Loucy (cell line): ENCODE measurements around the gene B3GALT5.

Experiments
- H2AFZ ChIP-seq: fragments of 200-600 bp; sonication (generic); 2 replicates; pipeline ENCODE4 v1.6.0; 2016; ENCODE audit warnings: antibody characterized with exemption, mild to moderate bottlenecking, low read length, moderate library complexity
- H3F3A ChIP-seq: fragments of 200-600 bp; 2 replicates; pipeline ENCODE4 v1.6.0; 2016; ENCODE audit warnings: antibody characterized with exemption, low read depth, mild to moderate bottlenecking
- H3K27me3 ChIP-seq: fragments of 200-600 bp; sonication (generic); 2 replicates; pipeline ENCODE4 v1.6.1; 2014; ENCODE audit warnings: low read length, mild to moderate bottlenecking; ENCODE audit not compliant: insufficient read depth, poor library complexity, severe bottlenecking
- H3K36me3 ChIP-seq: fragments of 200-600 bp; sonication (generic); 2 replicates; pipeline ENCODE4 v1.6.1; 2016; ENCODE audit warnings: low read length; ENCODE audit not compliant: insufficient read depth
- H3K4me1 ChIP-seq: fragments of 200-600 bp; sonication (generic); 2 replicates; pipeline ENCODE4 v1.5.1; 2014; ENCODE audit warnings: low read length, mild to moderate bottlenecking; ENCODE audit not compliant: insufficient read depth, poor library complexity, severe bottlenecking
- H3K4me2 ChIP-seq: fragments of 200-600 bp; sonication (generic); 2 replicates; pipeline ENCODE4 v1.6.0; 2014; ENCODE audit warnings: antibody characterized with exemption, low read length, low read depth, mild to moderate bottlenecking; ENCODE audit not compliant: poor library complexity, severe bottlenecking
- H3K4me3 ChIP-seq: fragments of 200-600 bp; sonication (generic); 2 replicates; pipeline ENCODE4 v1.5.1; 2014; ENCODE audit warnings: low read length, mild to moderate bottlenecking, mixed read lengths; ENCODE audit not compliant: poor library complexity, severe bottlenecking
- H3K79me2 ChIP-seq: fragments of 200-600 bp; sonication (generic); 2 replicates; pipeline ENCODE4 v1.6.1; 2014; ENCODE audit warnings: low read length; ENCODE audit not compliant: insufficient read depth
- H3K9ac ChIP-seq: fragments of 200-600 bp; sonication (generic); 2 replicates; pipeline ENCODE4 v1.6.0; 2014; ENCODE audit warnings: mild to moderate bottlenecking, low read depth, low read length, moderate library complexity; ENCODE audit not compliant: poor library complexity, severe bottlenecking
- H3K9me2 ChIP-seq: fragments of 200-600 bp; sonication (generic); replicated peaks from 2 replicates; pipeline ENCODE4 v1.6.1; 2016; ENCODE audit warnings: low read depth, low read length, mixed read lengths
- H3K9me3 ChIP-seq: fragments of 200-600 bp; sonication (generic); 2 replicates; pipeline ENCODE4 v1.6.1; 2014; ENCODE audit warnings: mild to moderate bottlenecking, antibody characterized with exemption, low read length, low read depth; ENCODE audit not compliant: insufficient read depth
- H4K20me1 ChIP-seq: fragments of 200-600 bp; sonication (generic); 2 replicates; pipeline ENCODE4 v1.6.0; 2014; ENCODE audit warnings: antibody characterized with exemption, low read length, mild to moderate bottlenecking; ENCODE audit not compliant: insufficient read depth, poor library complexity, severe bottlenecking
- CTCF ChIP-seq: fragments of 200-600 bp; sonication (generic); conservative IDR thresholded peaks from 2 replicates; pipeline ENCODE4 v1.5.1; 2014; ENCODE audit warnings: mild to moderate bottlenecking, antibody characterized with exemption, low read length
- EZH2phosphoT487 ChIP-seq: fragments of 200-600 bp; IDR thresholded peaks from 2 replicates; pipeline ENCODE4 v1.6.1; 2018; ENCODE audit warnings: antibody characterized with exemption, mild to moderate bottlenecking, moderate library complexity, borderline replicate concordance

The B3GALT5 gene

GRCh38 chr21:39700318-39700717, 87.6 kb downstream of the B3GALT5 start:
- H3K36me3 ChIP-seq = no peaks in the 10 kb centered on the region
- H3K79me2 ChIP-seq = no peaks in the 10 kb centered on the region
- H3K9ac ChIP-seq = no peak overlapping the region
- no peak overlapping the region for H2AFZ ChIP-seq
- H3K9me3 ChIP-seq = no peaks in the 10 kb centered on the region; the same call in 1 of the 2 replicates
- H3K9me2 ChIP-seq = no peaks in the 10 kb centered on the region
- H3K4me3 ChIP-seq = no peak overlapping the region
- no peak overlapping the region for H3K4me2 ChIP-seq
- no peaks in the 10 kb centered on the region for H3K4me1 ChIP-seq
- TF ChIP-seq EZH2phosphoT487 (no peak), CTCF (no peak)
- no peaks in the 10 kb centered on the region for H3F3A ChIP-seq
- H3K27me3 ChIP-seq = no peaks in the 10 kb centered on the region
- H4K20me1 ChIP-seq = no peaks in the 10 kb centered on the region

- Histone ChIP-seq H4K20me1 (no peaks in the 10 kb centered on the region), H3K9me2 (no peaks in the 10 kb centered on the region), H3K79me2 (no peaks in the 10 kb centered on the region), H3K27me3 (no peaks in the 10 kb centered on the region), H3F3A (no peaks in the 10 kb centered on the region), H2AFZ (no peak overlapping the region), H3K4me2 (no peak overlapping the region), H3K9me3 (no peaks in the 10 kb centered on the region; the same call in 1 of the 2 replicates), H3K9ac (no peak overlapping the region), H3K4me1 (no peaks in the 10 kb centered on the region), H3K4me3 (no peak overlapping the region), H3K36me3 (no peaks in the 10 kb centered on the region)
- TF ChIP-seq CTCF (no peak), EZH2phosphoT487 (no peak)
These were observed 90.8 kb downstream of the B3GALT5 start for GRCh38 chr21:39703578-39703977.

GRCh38 chr21:39705849-39706248, 93.1 kb downstream of the B3GALT5 start:
- H3K9ac ChIP-seq = no peak overlapping the region
- no peaks in the 10 kb centered on the region for H3K36me3 ChIP-seq
- no peaks in the 10 kb centered on the region; the same call in 1 of the 2 replicates for H3K9me3 ChIP-seq
- H3K4me1 ChIP-seq = no peaks in the 10 kb centered on the region
- H2AFZ ChIP-seq = no peak overlapping the region
- H3K4me3 ChIP-seq = no peak overlapping the region
- no peak for TF ChIP-seq EZH2phosphoT487
- TF ChIP-seq CTCF = no peak
- no peaks in the 10 kb centered on the region for H4K20me1 ChIP-seq
- no peaks in the 10 kb centered on the region for H3F3A ChIP-seq
- H3K9me2 ChIP-seq = no peaks in the 10 kb centered on the region
- no peaks in the 10 kb centered on the region for H3K27me3 ChIP-seq
- no peaks in the 10 kb centered on the region for H3K79me2 ChIP-seq
- H3K4me2 ChIP-seq = no peak overlapping the region
